NCI-H748 (cell line): Measurements from ENCODE around the gene SPATA13.

Source experiments
- DNase-seq: peaks from one replicate; lab custom pipeline; 2025; ENCODE audit not compliant: unreplicated experiment; lab: John Stamatoyannopoulos, UW

SPATA13 gene

DNA sequence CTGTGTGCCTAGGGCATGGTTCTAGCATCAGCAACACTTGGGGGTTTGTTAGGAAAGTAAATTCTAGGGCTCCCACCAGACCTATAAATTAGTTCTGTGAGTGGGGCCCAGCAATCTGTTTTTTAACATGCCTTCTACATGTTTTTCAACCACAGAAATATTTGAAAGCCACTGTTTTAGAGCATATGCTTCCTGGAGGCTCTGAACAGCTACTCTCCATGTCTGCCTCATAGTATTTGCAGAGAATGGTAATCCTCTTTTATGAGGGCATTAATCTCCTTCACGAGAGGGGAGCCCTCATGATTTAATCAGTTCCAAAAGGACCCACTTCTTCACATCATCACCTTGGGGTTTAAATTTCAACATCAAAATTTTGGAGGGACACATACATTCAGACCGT, 6.0 kb downstream of the SPATA13 start:
- no peak for DNase-seq

DNA sequence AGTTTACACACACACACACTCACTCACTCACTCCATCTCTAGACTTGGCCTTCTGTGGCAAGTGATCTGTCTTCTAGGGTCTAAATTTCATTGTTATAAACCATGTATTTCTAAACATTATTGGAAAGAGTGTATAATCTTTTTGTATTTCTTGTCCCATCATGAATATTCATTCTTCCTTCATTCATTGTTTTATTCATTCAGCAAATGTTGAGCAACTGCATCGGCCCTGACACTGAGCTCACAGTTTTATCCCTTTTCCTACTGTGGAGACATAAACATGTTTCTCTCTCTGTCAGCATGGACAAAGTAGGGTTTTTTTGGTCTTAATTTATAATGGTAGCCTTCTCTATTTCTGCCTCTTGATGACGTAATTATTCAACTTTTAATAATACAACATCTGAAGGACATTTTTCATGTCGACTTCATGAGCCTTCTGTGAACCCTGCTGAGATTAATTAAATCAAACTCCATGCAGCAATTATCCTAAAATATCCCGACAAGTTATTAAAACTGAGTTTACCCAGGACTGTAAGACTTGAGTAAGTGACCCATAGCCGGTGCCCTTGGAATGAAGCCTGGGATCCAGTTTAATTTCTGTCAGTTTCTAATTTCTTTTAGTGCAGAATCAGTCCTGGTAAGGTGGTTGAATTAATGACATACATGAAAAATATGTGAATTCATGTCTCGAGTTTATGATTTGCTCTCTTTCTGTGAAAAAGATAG, 7.3 kb downstream of the SPATA13 start:
- DNase-seq: no peak

DNA sequence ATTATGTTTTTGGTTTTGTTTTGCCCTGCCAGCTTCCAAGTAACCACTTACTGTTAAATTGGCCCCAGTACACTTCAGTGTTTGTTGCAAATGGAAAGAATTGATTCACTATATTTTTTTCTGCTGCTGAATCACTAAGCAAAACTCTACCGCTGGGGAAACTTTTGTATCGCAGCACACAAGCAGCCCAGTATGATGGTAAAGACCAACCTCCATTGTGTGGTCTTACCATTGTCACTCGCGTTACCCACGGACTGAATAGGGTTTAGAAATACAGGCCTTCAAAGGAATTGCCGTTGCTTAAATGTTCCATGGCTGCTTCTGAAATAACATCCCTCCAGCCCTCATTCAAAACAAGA, 7.9 kb downstream of the SPATA13 start:
- DNase-seq: no peak

DNA sequence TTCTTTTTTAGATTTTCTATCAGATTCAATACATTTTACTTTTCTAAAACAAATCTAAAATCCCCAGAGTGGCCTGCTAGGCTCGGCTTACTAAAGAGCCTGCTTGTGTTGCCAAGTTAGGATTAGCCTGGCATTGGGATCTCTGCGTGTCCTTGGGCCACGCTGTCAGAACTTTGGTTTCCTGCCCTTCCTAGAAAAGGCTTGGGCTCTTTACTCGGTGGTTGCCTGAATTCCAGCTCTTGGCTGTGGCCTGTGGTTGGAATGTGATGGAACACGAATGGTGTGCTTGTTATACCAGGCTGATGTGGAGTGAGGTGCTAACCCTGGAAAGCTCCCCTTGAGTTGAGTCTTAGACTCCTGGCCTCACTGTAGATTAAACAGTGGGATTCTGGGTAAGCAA, 8.5 kb downstream of the SPATA13 start:
- no peak for DNase-seq

DNA sequence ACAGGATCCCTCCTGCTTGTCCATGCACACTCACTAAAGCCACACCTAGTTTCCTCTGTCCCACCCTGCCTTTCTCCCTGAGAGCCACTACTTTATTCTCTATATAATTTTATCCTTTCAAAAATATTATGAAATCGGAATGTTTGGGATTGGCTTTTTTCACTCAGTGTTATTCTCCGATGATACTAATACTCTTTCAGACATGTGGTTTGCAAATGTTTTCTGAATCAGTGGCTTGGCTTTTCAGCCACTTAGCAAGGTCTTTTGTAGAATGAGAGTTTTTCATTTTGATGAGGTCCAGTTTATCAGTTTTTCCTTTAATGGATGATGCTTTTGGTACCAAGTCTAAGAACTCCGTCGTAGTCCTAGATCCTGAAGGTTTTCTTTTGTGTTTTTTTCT, 11.6 kb downstream of the SPATA13 start:
- no peak for DNase-seq

DNA sequence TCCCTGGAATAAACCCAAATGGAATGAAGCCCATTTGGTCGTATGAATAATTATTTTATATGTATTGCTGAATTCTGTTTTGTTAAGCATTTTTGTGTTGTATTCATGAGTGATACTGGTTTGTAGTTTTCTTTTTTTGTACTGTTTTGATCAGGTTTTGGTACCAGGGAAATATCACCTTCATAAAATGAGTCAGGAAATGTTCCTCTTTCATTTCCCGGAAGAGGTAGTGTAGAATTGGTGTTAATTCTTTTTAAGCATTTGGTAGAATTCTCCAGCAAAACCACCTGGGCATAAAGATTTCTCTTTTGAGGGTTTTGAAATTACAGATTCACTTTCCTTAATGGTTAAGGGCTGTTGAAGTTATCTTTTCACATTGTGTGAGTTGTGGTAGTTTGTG, 13.3 kb downstream of the SPATA13 start:
- no peak for DNase-seq

DNA sequence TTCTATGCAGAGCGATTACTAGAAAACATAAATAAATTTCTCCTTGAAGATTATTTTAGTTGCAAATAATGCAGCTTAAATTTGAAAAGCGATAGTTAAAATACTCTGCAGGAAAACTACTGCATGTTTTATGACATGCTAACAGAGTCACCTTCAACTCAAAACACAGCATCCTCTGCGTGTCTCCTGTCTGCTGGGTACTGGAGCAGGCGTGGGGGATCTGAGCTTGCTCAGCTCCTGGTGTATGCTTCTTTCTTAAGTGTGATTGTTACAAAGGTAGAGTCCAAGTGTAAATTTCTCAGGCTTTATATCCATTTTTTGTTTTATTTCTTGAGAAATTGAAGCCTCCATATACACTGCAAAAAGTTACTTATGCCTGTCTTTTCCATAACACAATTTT, 15.3 kb downstream of the SPATA13 start:
- no peak for DNase-seq

DNA sequence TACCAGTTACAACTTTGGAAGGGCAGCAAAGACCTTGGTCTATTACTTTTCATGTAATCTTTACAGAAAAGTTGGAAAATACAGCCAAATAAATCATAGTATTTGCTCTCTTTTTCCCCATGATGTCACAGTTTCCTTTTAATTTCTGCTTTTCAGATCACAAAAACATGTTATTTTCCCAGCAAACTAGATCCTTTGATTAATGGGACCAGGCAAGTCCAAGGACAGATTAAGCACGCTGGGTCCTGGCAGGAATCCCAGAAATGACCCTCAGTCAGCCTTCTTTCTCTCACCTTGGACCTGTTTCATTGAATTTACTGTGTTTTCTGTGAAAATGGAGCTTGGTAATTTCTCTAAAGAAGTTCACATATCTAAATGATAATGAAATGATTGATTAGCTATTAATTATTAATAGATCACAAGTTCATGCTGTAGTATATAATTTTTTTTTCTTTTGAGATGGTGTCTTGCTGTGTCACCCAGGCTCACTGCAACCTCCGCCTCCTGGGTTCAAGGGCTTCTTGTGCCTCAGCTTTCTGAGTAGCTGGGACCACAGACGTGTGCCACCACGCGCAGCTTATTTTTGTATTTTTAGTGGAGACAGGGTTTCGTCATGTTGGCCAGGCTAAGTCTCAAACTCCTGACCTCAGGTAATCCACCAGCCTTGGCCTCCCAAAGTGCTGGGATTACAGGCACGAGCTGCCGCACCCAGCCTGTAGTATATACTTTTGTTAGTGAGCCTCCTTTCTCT, 16.0 kb downstream of the SPATA13 start:
- peak; percentile 43 for DNase-seq

DNA sequence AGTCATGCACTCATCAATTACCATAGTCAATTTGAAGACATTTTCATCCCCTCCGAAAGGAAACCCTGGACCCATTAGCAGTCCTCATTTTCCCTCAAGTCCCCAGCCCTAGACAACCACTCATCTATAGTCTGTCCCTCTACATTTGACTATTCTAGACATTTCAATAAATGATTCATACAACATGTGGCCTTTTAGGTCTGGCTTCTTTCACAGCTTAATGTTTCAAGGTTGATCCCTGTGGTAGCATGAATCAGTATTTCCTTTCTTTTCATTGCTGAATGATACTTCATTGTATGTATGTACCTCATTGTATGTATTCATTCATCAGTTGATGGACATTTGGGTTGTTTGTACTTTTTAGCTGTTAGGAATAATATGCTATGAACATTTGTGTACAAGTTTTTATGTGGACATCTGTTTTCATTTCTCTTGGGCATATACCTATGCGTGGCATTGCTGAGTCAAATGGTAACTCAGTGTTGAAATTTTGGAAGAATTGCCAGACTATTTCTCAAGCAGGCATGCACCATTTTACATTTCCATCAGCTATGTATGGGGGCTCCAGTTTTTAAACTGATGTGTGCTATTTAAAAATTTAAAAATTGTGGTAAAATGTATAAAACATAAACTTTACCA, 18.4 kb downstream of the SPATA13 start:
- no peak for DNase-seq

DNA sequence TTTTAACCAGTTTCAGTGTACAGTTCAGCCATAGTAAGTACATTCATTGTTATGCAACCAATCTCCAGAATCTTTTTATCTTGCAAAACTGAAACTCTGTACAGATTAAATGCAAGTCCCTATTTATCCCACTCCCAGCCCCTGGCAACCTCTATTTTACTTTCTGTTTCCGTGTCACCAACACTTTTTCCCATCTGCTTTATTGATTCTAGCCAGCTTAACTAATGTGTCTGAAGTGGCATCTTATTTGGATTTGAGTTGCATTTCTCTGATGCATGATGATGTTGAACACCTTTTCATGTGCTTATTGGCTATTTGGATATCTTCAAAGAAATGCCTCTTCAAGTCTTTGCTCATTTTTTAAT, 18.9 kb downstream of the SPATA13 start:
- no peak for DNase-seq

DNA sequence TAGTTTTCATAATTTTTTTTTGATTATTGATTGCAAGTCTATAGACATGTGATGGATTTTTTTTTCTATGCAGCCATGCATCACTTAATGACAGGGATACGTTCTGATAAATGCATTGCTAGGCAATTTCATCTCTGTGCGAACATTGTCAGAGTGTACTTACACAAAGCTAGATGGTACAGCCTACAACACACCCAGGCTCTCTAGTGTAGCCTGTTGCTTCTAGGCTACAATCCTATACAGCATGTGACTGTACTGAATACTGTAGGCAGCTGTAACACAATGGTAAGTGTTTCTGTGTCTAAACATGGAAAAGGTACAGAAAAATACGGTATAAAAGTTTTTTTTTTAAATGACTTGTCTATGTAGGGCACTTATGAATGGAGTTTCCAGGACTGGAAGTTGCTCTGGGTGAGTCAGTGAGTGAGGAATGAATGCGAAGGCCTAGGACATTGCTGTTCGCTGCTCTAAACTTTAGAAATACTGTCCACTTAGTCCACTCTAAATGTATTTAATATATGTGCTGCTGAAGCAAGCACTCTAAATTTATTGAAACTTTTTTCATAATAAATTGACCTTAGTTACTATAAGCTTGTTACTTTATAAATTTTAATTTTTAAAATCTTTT, 20.3 kb downstream of the SPATA13 start:
- DNase-seq: no peak

DNA sequence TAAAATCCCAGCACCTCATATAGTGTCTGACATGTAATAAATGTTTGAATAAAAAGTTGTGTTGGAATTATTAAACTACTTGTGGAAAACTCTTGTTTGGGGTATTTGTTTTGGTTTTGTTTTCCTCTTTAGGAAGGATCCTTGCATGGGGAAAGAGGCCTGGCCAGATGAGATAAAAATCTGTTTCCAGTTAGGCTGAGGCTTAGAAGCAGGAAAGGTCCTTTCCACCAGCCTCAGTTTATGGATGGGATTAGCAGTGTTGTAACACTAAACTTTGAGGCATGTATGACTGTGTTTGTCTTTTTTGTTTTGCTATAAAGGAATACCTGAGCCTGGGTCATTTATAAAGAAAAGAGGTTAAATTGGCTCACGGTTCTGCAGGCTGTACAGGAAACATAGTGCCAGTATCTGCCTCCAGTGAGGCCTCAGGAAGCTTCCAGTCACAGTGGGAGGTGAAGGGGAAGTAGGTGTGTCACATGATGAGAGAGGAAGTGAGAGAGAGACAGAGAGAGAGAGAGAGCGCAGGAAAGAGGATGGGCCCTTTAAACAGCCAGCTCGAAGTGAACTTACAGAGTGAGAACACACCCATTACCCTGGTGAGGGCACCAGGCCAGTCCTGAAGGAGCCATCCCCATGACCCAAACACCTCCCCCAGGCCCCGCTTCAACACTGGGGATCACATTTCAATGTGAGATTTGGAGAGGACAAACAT, 21.6 kb downstream of the SPATA13 start:
- DNase-seq: no peak

DNA sequence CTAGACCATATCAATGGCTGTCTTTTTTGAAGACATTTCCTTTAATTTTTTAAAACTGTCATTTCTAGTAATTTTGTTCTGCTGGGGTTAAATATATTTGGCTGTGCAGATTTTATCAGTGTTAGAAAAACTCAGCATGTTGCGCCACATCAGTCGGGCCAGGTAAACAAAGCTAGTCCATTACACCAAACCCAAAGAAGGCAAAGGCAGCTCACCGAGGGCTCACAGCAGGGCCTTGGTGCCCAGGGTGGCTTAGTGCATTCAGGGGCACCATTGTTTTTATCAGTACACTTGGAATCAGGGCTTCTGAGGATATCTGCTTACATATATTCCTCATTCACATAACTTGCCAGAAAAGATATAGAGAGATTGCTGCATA, 22.2 kb downstream of the SPATA13 start:
- no peak for DNase-seq

DNA sequence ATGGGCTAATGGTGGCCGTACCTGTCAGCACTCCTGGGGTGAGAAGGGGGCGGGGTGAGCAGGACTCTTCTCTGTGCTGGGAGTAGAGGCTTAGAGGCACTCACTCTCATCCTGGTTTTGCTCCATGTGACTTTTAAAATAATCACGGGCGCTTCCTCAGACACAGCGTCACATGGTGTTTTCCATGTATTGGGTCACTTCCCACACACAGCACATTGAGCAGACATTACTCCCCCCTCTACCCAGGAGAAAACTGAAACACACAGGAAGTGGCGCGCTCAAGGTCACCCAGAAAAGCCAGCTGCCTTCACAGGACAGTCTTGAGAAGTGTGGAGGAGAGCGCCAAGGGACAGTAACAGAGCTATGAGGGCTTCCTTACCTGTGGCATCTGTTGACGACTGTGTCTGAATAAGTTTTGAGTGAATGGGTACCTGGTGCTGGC, 23.2 kb downstream of the SPATA13 start:
- DNase-seq: no peak

DNA sequence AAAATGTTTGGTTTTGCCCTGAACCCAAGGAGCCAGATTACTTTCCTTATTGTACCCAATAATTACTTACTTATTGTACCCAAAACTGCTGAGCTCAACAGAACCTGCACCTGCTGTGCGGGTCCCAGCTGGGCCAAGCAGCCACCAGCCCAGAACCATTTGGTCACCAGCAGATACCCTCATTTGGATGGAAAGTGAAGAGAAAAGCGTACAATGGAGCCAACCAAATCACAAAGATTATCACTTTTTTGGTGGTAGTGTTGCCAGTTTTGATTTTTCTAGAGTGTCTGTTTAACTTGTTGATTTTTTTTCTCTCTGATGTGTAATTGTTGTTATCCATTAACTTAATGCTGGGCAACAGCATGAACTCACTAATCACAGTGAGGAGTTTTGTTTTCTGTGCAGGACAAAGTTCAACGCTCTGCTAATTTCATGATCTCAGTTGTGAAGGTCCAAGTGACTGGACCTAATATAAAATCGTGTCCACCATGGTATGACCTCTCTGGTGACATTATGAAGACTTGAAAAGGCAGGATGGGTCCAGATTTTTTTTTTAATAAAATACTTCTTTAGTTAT, 23.8 kb downstream of the SPATA13 start:
- no peak for DNase-seq

DNA sequence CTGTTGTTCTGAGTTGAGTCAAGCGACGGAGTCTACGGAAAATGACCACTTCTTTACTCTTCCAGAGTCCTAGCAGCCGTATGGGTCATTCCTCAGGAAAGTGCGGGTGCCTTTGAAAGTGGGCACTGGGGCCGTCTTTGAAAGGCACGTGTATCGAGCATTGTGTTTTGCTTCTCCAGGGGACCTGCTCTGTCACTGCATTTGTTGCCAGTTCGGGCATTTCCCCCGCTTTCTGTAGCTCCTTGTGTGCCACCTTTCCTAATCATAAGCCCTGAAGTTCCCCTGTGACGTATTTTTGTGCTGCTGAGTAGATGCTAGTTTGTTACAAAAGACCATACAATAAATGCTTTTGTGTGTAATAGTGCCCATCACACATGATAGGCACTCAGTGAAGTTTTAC, 24.4 kb downstream of the SPATA13 start:
- no peak for DNase-seq

DNA sequence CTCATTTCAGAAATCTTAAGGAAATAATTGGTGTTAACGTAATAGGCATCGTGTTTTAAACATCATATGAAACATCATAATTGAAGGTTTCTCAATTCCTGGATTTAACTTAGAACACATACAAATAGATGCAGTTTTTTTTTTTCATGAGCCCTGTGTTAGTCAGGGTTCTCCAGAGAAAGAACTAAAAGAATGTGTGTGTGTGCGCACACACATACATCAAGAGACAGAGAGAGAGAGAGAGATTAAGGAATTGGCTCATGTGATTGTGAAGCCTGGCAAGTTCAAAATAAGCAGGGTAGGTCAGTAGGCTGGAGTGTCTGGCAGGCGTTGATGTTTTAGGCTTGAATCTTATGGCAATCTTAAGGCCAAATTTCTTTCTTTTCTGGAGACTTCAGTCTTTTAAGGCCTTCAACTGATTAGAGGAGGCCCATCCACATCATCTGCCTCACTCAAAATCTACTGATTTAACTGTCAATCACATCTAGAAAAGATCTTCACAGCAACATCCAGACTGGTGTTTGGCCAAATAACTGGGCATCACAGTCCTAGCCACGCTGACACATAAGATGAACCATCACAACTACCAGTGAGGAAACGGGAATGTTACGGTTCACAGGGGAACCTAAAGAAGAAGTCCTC, 25.2 kb downstream of the SPATA13 start:
- DNase-seq: no peak

DNA sequence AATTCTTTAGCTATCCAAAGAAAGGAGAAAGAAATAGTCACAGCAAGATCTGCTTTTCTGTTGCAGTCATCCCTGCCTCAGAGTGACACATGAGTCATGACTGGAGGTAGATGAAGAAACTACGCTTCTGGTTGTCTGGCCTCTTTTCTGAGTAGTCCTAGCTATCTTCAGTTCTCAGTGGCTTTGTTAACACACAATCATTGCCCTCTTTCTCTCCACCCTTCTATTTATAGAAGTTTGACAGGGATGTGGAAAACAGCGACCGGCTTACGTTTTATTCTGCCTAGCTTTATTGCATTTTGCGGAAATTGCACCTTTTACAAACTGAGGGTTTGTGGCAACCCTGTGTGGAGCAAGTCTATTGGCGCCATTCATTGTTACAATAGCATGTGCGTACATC, 26.7 kb downstream of the SPATA13 start:
- DNase-seq: no peak

DNA sequence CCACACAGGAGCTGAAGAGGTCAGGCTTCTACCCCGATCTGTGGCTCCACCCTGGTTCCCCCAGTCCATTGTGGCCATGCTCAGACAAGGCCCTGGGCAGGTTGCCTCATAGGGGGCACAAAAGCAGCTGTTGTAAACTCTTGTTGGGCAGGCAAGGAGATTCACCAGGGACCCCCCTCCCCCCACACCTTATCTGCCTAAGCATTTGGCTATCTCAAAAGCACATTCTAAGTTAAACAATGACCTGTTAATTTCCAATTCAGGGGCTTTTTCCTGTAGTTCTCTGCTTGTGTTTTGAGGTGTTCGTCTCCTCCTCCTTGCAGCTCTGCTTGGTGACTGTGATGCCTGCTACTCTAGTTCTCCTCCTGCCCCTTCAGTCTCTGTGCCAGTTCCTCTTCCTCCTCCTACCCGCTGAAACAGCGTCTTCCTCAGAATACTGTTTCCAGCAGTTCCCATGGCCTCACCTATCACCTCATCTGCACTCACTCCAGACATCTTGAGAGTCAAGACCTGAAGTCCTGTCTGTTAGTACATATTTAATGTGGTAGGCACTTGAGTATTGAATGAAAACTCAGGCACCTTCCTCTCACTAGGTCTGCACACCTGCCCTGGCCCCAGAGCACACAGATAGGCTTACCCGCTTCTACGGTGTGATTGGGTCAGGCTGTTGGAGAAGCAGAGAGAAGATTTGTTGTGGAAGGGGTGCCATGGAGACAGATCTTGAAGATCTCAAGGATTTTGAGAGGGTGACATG, 31.7 kb downstream of the SPATA13 start:
- no peak for DNase-seq

DNA sequence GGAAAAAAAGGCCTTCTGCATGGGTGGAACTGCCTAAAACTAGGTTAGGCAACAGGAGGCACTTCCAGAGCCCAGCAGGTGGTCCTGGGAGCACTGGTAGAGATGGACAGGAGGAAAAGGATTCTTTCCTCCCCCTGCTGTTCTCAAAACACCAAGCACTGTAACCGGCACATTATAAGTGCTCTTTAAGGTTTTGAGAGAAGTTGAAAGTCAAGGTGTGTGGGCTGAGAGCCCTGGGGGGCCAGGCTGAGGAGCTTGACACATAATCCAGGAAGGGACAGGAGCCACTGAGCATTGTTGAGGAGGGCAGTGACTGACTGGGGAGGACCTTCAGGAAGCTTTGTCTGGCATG, 32.3 kb downstream of the SPATA13 start:
- DNase-seq: no peak
